GM18907 (cell line): ENCODE measurements around the gene CIC.
A peak's percentile ranks its signal among the peaks of the same experiment; 100 is the strongest.

Source experiments
- ATAC-seq: cut with Tn5 transposase; IDR thresholded peaks from one replicate; pipeline ENCODE4 v1.9.1; 2021; ENCODE audit warnings: mild to moderate bottlenecking, moderate library complexity; ENCODE audit not compliant: unreplicated experiment

Gene CIC

DNA sequence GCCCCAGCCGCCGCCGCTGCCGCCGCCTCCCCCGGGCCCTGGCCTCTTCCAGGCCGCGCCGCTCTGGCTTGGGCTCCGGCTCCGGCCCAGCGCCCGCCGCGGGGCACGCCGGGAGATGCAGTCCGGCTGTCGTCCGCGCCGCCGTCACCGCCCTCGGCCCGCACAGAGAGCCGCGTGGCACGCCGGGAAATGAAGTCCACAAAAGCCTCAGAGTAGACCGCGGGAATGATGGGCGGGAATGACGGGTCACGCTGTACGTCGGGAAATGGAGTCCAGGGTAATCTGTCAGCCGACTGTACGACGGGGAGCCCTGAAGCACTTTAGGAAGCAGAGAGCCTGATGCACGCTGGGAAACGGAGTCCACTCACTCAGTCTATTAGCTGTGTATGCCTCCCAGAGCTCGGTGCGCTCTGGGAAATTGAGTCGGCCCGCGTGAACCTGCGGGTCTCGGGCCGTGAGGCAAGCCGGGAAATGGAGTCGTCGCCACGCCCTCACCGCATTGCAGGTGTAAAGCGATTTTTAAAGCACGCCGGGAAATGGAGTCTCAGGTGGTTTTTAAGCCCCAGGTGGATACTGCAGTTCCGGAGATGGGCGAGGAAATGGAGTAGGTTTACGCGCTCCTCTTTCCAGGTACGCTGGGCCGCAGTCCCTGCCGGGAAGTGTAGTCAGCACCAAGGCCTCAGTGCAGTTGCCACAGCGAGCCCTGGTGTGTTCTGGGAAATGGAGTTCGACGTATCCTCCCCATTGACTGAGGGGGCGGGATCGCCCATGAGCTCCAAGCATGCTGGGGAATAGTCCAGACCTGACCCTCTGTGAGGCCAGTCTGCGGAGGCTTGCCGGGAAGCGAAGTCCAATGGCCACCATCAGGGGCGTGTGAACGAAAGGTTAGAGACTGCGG lies 26.3 kb upstream of the CIC start, which contains the start of gene GSK3A:
GSK3A (minus strand) TSS at position 91 of the 898 bp plus-strand sequence. CDS start 137 bp downstream, outside the sequence.
- ATAC-seq: peak; percentile 71

DNA sequence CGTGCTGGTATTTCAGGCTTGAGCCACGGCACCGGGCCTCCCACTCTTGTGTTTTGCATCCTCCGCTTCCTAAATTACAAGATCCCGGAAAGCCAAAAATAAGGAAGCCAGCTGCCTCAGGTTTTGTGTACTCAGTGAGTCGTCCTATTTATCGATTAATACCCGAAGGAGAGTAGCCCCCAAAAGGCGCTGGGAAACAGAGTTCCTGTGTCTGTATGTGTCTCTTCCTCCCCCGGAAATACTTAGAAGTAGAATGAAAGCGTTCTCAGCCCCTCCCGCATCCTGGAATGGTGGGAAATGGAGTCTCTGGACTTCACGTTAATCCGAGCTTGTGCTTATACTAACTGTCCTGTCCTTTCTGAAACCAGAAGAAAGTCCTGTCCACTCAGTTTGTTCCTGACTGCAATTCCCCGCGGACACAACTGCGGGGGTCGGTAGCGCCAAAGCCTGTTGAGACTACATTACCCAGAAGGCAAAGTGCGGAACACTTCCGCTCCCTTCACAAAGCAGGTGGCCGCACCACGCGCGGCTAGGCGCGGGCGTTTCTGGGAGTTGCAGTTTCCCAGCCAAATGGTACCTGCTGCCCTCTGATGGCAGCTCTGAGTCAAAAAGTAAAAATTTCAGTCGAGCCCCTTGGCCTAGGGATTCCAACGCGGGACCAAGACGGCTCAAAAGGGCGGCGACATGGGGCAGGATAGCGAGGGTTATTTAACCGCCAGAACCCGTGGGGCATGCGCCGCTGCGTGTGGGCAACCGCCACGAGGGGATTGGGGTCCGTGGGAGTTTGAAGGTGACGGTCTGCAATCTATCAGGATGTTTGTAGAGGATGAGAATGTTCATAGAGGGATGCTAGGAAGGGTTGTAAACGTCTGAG lies 24.5 kb upstream of the CIC start:
- peak; percentile 39 for ATAC-seq

DNA sequence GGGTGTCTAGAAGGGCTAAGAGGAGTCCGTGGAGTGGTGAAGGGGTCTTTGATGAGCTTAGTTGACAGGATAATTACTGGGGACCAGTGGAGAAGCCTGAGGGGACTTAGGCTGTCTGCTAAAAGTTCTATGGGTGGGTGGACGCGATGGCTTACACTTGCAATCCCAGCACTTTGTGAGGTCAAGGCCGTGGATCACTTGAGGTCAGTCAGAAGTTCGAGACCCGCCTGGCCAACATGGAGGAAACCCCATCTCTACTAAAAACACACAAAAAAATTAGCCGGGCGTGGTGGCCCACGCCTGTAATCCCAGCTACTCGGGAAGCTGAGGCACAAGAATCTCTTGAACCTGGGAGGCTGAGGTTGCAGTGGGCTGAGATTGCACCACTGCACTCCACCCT lies 23.8 kb upstream of the CIC start:
- ATAC-seq: no peak

DNA sequence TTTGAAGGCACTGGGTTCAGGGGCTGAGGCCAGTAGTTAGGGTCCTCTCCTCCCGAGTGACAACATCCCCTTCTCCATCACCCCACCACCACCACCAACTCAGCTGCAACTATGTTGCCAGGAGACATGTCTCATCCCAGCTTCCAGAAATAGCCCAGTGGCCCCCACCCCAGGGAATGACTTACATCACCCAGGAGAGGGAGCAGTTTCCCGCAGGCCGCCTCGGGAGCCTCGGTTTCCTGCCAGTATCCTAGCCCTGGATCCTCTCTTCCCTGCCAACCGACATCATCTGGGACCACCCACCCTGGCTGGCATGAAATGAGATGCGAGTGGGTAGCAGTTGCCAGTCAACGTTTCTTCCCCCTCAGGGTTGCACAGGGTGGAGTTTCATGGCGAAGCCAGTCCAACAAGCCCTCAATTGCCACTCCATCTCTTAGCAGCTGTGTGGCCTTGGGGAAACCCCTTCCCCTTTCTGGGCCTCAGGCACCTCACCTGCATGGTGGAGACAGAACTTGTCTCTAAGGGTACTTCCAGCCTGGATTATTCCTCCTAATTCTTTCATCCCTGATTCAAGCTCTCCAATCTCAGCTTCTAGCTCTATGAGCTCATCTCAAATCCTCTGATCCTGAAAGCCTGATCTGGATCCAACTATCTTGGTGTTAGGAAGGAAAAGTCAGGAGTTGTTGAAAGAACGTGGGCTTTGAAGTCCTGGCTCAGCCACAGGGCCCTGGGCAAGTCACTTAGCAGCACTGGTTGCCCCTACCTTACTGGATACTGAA lies 22.7 kb upstream of the CIC start:
- no peak for ATAC-seq

DNA sequence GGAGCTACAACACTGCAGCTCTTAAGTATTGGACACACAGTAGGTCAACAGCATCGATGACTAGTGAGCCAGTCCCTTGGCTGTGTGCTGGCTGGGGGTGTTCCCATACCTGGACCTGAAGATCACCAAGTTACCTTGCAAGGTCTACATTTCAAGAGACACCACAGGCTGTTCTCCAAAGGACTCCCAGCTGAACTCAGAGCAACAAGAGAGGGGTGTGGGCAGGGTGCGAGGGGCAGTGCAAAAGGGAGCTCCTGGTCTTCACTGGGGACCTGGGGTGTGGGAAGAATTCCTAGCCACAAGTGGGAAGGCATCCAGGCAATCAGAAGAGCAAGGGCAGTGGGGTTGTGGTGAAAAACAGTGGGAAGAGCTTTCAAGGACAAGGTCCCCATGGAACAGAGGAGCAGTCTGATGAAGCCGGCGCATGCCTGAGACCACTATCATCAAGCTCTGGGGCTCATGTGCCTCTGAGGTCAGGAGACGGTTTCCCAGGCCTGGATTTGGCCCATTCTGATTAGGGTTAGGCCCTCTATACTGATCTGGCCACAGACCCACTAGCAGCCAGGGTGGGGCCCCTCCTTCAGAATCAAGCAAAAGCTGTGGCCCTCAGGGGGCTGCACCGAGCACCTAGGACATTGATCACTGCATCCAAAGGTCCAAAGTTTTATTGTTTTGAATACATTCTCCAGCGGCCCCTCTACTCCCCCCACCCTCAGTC lies 22.0 kb upstream of the CIC start:
- ATAC-seq: no peak

DNA sequence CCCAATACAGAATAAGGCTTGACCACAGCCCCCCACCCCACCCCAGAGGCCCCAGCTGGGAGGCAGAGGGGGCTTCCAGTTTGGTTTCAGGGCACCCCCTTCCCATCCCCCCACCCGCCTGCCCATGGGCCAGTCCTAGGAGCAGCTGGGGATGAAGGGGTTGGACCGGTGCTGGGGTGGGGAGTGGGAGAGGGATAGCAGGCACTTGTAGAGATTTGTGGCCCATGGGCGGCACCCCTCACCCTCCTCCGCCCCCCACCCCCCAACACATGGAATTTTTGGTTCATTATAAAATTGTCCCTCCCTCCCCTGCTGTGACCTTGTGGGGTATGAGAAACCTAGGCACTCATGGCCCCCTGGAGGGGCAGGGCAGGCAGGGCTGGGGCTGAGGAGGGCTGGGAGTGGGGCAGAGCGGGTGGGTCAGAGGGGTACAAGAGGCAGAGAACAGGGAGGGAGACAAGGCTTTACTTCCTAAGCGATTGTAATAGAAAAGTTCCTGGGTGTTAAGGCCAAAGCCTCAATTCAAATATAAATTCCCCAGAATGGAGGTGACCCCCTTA lies 21.3 kb upstream of the CIC start:
- ATAC-seq: no peak

DNA sequence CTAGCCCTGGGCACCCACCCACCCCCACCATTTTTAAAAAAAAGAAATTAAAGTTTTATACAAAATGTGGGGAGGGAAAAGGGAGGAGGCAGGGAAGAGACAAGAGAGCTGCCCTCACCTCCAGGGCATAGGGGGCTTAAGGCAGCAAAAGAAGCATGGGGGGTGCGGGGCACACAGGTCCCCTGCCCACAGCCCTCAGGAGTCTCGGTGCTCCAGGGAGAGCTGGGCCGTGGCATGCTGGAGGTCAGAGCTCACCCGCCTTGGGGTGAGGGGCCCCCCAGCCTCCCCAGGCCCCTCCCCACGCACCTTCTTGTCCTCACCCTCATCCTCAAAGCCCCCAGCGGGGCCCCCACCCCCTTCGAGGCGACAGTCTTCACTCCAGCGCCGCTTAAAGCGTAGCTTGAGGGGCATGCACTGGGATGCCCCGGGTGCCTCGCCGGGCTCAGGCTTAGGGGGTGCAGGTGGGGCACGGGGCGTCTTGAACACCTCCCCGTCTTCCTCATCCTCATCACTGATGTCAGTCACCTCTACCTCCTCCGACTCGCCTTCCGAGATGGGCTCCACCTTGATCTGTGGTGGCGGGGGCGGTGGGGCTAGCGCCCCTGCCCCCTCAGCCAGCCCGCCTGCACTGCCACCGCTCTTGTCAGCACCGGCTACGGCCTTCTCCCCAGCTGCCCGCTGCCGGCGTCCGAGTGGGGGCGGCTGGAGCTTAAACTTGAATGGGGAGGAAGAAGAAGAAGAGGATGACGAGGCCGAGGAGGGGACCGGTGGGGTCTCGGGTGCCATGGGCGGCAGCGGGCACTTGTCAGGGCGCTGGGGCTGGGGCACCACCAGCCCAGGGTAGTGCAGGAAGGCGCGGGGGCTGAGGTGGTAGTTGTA lies 20.5 kb upstream of the CIC start:
- ATAC-seq: no peak

DNA sequence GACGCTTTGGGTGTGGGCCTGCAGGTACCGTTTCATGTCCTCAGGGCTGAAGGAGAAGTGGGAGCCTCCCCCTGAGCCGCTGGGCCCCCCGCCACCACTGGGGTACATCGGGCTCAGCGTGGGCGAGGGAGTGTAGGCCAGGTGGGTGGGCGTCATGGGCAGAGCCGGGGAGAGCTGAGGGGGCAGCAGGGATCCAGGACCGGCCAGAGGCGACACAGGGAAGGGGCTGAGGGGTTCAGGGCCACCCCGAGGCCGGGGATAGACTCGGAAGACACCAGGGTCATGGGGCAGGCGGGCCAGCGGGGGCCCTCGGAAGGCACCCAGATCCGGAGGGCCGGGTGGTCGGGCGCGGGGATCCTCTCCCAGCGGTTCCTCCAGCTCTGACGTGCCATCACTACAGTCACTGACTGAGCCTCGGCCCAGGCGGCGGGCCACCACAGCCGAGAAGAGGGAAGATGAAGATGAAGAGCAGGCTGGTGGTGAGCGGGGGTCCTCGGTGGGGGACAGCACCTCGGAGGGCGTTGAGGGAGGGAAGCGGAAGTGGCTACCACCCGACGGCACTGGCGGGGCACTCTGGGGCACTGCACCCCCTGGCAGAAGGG lies 19.8 kb upstream of the CIC start:
- ATAC-seq: no peak

DNA sequence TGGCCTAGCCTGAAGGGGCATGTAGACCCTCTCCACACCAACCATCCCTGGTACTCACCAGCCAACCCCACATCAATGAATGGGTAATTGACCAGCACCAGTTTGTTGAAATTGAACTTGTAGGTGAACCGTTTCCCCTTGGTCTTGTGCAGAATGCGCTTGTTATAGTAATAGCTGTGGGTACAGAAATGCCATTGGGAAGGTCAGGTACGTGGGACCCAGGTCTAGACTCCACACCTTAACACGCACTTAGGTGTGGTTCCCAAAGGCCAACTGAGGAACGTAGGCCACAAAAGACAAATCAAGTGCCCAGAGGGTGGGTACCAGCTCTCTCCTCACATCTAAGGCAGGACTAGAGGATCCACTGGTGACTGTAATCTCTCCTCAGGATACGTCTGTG lies 19.3 kb upstream of the CIC start:
- no peak for ATAC-seq

DNA sequence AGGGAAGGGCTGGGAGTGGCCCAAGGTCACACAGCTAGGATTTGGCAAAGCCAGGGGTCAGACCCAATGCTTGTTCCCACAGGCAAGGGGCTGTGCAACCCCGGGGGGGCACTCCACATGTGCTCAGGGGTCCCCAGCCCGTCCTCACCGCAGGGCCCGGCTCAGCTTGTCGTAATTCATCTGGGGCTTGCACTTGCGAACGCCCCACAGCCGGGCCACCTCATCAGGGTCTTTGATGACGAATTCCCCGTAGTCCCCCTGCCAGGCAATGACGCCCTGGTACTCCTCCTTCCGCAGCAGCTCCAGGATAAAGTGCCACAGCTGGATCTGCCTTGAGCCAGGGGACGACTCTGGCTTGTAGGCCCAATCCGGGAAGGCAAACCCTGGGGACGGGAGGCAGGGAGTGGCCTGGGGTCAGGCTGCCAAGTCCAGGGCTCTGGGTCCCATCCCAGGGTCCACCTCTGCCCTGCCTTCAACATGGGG lies 18.8 kb upstream of the CIC start:
- no peak for ATAC-seq

DNA sequence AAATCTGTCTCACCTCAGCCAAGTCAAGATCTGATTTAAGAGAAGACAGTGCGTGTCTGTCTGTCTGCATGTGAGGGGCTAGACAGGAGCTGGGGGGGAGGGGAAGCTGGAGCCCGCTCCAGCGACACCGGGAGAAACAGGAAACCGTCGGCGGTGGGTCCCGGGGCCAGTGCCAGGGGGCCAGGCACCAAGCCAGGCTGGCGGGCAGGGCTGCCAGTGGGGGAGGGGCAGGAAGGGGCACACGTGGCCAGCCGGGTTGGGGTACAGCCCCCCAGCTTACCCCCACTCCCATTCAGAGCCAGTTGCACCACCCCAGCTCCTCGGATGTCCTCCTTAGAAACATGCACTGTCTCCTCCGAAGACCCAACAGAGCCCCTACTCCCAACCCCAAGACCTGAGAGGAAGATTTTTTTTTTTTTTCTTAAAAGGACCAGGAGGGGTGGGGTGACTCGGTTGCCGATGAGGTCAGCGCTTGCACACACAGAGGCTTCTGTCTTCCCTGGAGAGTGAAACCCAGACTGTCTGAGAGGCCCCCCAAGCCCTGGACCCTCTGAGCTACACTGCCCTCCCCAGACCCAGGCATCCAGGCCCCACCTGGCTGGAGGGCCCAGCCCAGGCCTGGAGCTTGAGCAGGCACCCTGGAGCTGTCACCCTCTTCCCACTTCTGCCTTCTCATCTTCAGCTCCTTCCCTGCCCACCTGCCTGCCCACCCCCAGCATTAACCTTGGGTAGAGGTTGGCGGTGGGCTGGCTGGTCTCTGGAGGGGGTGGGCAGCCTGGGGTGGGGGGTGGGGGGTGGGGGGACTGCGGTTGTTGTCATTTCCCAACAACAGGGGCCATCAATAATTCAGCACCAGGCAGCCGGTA lies 18.2 kb upstream of the CIC start:
- ATAC-seq: no peak

DNA sequence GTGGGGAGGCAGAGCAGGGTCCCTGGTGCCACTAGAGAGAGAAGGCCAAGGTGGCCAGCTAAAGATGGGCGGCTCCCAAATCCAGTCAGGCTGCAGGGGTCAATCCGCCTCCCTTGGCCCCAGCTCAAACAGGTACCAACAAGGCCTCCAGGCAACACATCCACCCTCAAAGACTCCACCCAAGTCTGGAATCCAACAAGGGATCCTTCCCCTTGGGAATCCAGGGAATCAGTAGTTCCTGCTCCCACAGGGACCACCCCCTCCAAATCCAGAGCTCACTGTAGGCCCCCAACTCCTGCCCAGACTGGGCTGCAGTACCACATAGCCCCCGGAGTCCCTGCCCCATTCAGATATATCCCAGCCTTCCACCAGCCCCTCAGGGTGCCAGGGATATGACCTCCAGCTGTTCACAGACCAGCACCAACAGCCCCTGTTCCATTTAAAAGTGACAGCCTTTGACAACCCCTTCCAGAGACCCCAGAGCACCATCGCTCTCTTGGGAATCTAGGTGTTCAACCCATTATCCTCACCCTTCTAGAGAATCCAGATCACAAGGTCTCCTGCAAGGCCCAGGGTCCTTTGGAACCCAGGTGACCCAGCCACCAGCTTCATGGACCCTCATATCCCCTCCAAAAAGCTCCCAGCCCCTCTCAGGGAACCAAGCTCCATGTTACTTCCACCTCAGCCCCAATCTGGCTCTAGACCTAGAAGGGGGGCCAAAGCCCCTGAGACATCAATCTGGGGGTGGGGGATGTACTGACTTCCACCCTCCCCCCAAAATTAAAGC lies 17.3 kb upstream of the CIC start:
- ATAC-seq: no peak

DNA sequence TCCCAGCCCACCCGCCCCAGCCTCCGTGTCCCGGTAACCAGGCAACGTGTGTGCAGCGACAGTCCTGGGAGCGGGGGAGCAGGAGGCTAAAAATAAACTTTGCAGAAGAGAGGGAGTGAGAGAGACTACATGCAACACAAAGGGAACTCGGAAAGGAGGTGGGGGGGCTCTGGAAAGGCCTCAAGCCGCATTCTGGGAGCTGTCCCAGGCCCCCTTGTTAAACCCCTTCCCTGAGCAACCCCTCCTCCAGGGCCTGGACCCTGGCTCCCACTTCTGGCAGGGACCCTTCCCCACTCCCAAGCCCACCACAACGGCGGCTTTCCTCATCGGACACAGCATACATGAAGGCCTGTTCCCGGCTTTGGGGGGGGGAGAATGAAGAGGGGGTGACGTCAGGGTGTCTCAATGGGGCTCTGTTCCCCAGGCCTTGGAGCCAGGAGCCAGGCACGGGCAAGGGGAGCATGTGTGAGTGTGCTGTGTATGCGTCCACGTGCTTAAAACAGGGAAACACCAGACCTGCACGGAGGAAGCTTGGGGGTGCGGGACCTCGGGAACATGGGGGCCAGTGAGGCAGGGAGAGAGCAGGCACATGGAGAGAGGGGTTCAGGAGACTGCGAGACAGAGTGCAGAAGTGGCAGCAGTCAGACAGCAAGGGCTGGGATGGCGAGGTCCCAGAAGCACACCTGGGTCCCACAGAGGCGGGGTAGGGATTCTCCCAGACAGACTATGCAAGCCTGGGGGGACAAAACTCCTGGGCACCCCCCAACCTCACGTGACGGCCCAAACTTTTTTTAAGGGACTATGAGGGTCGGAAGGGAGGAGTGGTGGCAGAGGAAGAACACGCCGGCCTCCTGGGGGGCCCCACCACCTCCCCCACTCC lies 16.4 kb upstream of the CIC start:
- no peak for ATAC-seq

DNA sequence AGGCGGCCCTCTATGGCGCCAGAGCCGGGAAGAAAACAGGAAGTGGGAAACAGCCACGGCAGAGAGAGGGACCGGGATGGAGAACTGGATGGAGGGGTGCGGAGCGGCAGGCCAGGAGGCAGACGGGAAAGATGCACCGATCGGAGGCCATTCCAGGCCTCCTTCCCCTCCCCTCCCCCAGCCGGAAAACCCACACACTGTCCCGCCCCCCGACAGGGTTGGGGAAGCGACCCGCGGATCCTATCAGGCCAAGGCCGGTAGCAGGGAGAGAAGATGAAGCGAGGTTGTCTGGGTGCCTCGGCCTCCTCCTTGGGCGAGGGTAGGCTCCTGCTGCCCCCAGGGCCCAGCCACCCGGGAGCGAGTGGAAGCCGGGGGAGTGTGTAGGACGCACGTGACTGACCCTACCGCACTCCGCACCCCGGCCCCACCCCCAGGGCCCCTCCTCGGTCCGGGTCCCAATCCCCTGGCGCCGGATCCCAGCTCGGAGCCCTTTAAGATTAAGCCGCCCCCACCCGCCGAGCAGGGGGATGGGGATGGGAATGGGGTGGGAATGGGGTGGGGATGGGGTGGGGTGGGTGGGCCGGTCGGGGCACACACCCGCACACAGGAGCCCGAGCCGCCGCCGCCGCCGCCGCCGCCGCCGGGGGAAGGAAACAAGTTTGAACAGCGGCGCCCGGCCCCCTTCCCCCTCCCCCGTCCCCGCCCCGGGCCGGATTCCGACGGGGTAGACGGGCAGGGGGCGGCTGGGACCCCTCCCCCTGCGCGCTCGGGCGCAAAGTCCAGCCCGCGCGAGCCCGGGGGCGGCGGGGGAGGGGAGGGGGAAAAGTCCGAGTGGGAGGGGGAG lies 15.6 kb upstream of the CIC start:
- peak; percentile 17 for ATAC-seq
